GM19372 (cell line): ENCODE measurements around the gene PRR33.

Experiments used
- ATAC-seq: cut with Tn5 transposase; IDR thresholded peaks from one replicate; pipeline ENCODE4 v1.9.1; 2021; ENCODE audit warnings: mild to moderate bottlenecking, low read depth, moderate library complexity; ENCODE audit not compliant: unreplicated experiment

The PRR33 gene

DNA sequence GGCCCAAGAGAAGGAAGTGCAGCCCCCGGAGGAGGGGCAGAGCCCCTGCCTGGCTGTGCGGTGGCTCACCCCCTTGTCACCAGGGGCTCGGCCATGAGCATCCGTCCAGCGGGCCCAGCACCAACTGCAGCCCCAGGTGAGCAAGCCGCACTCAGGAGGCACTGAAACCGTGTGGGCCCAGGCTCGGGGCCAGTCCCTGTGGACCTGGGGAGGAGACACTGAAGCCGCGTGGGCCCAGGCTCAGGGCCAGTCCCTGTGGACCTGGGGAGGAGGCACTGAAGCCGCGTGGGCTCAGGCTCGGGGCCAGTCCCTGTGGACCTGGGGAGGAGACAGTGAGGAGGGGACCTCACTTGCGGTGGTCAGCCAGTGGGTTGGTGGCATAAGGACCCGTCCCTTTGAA is 24.9 kb downstream of the PRR33 start:
- no peak for ATAC-seq

- ATAC-seq, result no peak
These were observed 25.5 kb downstream of the PRR33 start for GRCh38 chr11:1866226-1866625.

- ATAC-seq, result no peak
These were observed 26.6 kb downstream of the PRR33 start for GRCh38 chr11:1864831-1865665.

GRCh38 chr11:1864231-1864630 is 27.5 kb downstream of the PRR33 start:
- ATAC-seq, result no peak

GRCh38 chr11:1863352-1864216 is 28.1 kb downstream of the PRR33 start:
- ATAC-seq, result no peak

DNA sequence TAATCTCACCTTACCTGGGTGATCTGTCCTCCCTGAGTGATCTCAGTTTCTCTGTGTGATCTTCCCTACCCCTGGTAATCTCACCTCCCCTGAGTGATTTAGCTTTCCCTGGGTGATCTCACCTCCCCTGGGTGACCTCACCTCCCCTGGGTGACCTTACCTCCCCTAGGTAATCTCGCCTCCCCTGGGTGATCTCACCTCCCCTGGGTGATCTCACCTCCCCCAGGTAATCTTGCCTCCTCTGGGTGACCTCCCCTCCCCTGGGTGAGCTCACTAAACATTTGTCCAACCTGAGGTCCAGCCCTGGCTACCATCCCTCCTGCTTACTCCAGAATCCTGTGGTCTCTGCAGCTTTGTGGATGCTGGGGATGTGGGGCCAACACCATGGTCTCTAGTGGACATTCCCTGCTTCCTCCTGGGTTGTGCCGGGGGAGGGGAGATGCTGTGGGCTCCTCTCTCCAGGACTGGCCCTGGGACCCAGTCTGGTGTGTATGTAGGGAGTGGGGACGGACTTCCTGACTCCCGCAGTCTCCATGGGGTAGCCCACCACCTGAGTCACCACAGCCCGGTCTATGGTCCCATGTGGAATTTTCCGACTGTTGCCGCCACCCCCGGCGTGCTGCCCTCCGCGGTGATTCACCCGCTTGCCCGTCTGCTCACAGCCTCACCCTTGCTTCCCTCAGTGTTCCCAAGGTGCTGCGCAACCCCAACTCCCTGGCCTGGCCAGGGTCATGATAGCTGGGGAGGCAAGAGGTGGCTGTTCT is 28.9 kb downstream of the PRR33 start:
- ATAC-seq, result no peak

GRCh38 chr11:1861435-1862411 is 30.0 kb downstream of the PRR33 start:
- no peak for ATAC-seq

GRCh38 chr11:1860108-1860507 is 31.6 kb downstream of the PRR33 start:
- ATAC-seq, result no peak

- ATAC-seq, result no peak
These were observed 32.7 kb downstream of the PRR33 start for GRCh38 chr11:1859004-1859403.

- no peak for ATAC-seq
These were observed 33.1 kb downstream of the PRR33 start for GRCh38 chr11:1858576-1858975.

DNA sequence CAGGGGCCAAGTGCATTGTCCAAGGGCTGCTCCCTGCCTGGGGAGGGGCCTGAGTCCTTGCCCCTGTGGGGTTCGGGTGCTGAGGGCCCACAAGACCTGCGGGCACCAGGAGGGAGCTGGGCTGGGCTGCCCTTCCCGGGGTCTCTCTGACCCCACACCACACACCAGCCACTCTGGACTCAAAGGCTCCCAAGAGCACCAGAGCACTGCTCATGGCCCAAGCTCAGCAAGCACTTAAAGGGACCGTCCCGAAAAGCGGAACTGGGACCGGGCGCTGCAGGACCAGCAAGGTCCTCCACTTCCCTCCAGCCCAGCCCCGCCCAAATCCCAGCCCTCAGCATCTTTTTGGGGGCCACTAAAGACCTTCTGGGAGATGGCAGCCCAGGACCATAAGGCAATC is 33.5 kb downstream of the PRR33 start:
- ATAC-seq, result no peak

GRCh38 chr11:1857064-1857463 is 34.6 kb downstream of the PRR33 start:
- ATAC-seq, result no peak

- ATAC-seq, result no peak
These were observed 35.2 kb downstream of the PRR33 start for GRCh38 chr11:1856306-1857005.

DNA sequence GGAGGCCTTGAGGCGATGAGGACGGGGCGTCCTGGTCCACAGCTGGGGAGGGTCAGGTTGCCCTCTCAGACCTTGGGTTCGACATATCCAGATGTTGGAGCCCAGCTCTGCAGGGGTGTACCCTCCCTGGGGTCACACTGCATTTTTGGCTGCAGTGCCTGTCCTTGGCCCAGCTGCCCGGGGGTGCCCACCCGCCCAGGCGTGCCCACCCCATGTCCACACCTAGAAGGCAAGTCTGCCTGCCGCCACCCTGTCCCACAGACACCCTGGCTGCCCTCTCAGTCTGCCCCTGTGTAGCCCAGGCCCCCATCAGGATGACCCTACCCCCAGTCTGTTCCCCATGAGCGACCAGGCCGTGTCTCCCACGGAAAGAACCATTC is 35.8 kb downstream of the PRR33 start:
- no peak for ATAC-seq

DNA sequence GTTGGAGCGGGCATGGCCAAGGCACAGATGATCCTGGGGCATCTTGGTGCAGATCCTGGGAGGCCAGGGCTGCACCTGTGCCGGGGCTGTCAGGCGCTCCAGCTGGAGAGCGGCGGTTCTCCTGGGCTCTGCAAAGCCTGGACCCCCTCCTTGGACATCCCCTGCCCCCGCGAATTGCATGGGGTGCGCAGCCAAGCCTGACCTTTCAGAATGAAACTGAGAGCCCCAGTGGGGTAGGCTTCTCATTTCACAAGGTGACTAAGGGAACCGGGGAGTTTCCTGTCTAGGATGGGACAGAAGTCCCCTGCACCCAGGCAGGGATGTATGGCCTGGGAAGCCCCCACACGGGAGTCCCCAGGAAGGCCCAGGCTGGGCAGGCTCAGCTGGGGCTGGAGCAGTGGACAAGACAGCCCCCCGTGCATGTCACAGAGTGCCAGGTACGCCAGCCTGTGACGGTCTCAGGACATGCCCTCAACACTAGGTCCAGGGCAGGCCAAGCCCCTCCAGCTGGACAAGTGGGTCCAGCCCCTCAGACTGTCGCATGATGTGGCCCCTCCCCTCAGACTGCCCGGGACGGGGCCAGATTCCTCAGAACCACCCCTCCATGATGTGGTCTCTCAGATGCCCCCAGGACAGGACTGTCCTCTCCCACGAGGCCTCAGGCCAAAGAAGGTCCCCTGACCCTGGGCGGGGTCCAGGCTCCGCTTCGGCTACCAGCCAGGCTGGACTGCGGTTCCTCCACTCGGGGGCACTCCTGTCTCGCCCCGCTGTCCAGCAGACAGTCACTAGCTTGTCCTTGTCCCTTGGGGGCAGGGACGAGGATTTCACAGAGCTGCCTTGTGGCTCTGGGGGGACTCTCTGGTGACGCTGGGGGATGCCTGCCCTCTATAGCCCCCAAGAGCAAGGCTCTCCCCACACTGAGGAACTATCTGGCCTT is 36.5 kb downstream of the PRR33 start:
- no peak for ATAC-seq

- no peak for ATAC-seq
These were observed 37.4 kb downstream of the PRR33 start for GRCh38 chr11:1854132-1854948.

DNA sequence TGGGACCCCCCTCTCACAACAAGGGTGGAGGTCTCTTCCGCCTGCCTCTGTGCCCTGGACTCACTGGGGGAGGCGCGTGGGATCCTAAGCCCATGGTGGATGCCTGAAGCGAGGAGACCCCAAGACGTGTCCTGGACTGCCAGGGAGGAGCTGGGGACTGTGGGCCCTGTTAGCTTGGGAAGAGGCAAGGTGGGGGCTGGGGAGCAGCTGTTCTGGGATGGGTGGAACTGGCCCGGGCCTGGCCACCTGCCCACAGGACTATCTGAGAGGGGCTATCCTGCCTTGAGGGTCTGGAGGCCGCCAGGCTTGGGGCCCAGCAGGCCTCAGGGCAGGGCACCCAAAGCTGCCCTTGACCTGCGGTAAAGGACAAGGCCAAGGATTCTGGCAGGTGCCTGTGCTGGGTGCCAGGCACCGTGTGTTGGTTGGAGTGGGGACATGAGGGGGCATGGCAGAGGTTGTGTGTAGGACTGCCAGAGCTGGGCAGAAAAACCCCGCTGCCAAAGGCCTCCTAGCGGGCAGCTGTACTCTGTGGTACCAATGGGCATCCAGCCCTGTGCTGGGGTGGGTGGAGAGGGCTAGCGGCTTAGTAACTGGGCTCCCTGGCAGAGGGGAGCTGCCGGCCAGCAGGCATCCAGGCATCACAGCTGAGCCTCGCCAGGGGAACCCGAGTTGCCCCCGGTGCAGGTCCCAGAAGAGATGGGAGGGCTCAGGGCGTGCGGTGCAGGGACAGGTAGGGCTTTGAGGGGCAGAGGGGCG is 38.1 kb downstream of the PRR33 start:
- no peak for ATAC-seq
